Neural progenitor cell (in vitro differentiated cells): ENCODE measurements around the gene CYP11A1.

Source experiments
- EZH2 ChIP-seq: fragments of 200-600 bp; sonication (generic); IDR thresholded peaks from 2 replicates; pipeline ENCODE4 v1.6.1; 2017; ENCODE audit warnings: antibody characterized with exemption, mild to moderate bottlenecking, moderate library complexity
- EZH2phosphoT487 ChIP-seq: fragments of 200-600 bp; sonication (generic); IDR thresholded peaks from 2 replicates; pipeline ENCODE4 v1.6.1; 2017; ENCODE audit warnings: antibody characterized with exemption
- TF ChIP-seq, protein P1 (sequence below): fragments of 200-600 bp; sonication (generic); IDR thresholded peaks from 2 replicates; pipeline ENCODE4 v1.5.1; 2017; ENCODE audit warnings: antibody characterized with exemption, mild to moderate bottlenecking

DNA sequence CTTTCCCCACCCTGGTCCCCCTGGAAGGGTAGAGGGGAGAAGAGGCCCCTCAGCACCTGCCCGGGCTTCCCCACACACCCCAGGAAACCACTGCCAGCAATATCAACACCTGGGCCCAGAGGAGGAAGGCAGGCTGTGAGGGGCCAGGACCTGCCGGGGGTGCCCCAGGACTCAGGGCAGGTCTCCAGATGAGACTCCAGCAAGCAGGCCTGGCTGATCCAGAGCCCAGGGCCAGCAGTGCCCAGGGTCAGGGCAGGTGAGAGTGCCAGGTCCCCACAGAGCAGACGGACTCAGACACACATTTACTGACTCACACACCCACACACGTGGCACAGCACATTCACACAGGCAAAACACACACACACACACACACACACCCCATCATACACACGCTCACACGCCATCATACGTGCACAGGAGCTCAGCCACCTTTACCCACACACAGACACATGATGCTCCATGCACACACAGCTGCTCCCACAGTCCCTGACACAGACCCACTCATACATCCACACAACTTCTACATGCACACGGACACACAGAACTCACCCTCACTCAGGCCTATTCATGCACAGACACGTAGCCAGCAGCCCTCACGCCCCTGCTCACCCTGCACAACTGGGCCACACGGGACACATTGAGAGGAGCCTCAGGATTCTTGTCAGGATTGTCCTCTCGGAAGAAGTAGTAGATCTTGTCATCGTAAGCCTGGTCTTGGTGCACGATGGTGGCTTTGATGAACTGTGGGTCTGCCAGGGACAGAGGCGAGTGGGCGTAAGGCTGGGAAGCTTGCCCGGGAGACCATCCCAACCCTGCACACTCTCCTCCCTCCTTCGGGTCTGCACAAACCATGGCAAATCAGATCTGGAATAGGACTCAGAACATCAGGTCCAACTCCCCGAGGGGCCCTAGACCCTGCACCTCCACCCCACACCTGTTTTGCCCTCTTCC, 48.8 kb upstream of the CYP11A1 start:
- TF ChIP-seq EZH2 (no peak), EZH2phosphoT487 (no peak)
- TF ChIP-seq, protein P1, sequence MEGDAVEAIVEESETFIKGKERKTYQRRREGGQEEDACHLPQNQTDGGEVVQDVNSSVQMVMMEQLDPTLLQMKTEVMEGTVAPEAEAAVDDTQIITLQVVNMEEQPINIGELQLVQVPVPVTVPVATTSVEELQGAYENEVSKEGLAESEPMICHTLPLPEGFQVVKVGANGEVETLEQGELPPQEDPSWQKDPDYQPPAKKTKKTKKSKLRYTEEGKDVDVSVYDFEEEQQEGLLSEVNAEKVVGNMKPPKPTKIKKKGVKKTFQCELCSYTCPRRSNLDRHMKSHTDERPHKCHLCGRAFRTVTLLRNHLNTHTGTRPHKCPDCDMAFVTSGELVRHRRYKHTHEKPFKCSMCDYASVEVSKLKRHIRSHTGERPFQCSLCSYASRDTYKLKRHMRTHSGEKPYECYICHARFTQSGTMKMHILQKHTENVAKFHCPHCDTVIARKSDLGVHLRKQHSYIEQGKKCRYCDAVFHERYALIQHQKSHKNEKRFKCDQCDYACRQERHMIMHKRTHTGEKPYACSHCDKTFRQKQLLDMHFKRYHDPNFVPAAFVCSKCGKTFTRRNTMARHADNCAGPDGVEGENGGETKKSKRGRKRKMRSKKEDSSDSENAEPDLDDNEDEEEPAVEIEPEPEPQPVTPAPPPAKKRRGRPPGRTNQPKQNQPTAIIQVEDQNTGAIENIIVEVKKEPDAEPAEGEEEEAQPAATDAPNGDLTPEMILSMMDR = no peak
